ENCODE data around the gene CCDC85B. TPM values are rescaled to one million over a fixed set of nuclear protein-coding genes. Genes with fewer than 3 reads are reported as not detected.

Gene CCDC85B
- total and polyA plus RNA-seq, 2 of the 8 experiments (the other 6 are each of a cell fraction or from before 2014, with no cell fraction given), result 19.8 to 30.8 TPM

- Histone ChIP-seq H2BK12ac (ENCODE audit: low read depth, low read length) (no peak overlapping the region), H3K79me2 (ENCODE audit: control insufficient read depth in 1 of 2, insufficient read depth in 2 of 2, low read length in 2 of 2) (peaks cover 0 to 7% of the 10 kb centered on the region in 2 experiments; a peak in 2 of 4 replicates), H3K9me3 (ENCODE audit: insufficient read depth in 2 of 2, low read depth in 1 of 2, low read length in 1 of 2) (no peaks in the 10 kb centered on the region), H3K23me2 (ENCODE audit: low read depth, low read length) (peaks cover 13% of the 10 kb centered on the region; the same call in 1 of the 2 replicates), H3K79me1 (ENCODE audit: low read depth, low read length) (peaks cover 7% of the 10 kb centered on the region; the same call in 1 of the 2 replicates), H2AK5ac (ENCODE audit: low read depth, low read length) (no peak overlapping the region), H2BK15ac (ENCODE audit: low read length) (no peak overlapping the region), H2BK20ac (ENCODE audit: low read length) (no peak overlapping the region), H3K36me3 (ENCODE audit: control insufficient read depth in 2 of 4, insufficient read depth in 4 of 4, low read length in 3 of 4) (peaks cover 0 to 8% (median 5%) of the 10 kb centered on the region in 4 experiments; a peak in 4 of 8 replicates), H3K4ac (replicated peaks; ENCODE audit: insufficient read length, low read depth, low read length) (no peak overlapping the region), H3K27ac (ENCODE audit: low read depth, low read length) (no peak overlapping the region), H3K56ac (replicated peaks; ENCODE audit: insufficient read length, low read depth, low read length) (no peak overlapping the region), H3K4me1 (replicated peaks in 1 of 4; ENCODE audit: control insufficient read depth in 3 of 4, insufficient read depth in 4 of 4, low read length in 3 of 4) (peaks cover 0 to 14% (median 9%) of the 10 kb centered on the region in 4 experiments; a peak in 4 of 7 replicates), H2BK5ac (ENCODE audit: low read depth, low read length) (no peak overlapping the region), H4K5ac (ENCODE audit: insufficient read length, low read depth, low read length) (no peak overlapping the region), H3K9ac (replicated peaks in 1 of 4; ENCODE audit: extremely low read depth in 1 of 4, low read depth in 3 of 4, low read length in 3 of 4) (no peak overlapping the region), H2AFZ (ENCODE audit: low read length) (no peak overlapping the region), H3K4me2 (ENCODE audit: insufficient read depth in 1 of 2, low read depth in 2 of 2, low read length in 2 of 2) (no peak overlapping the region), H4K8ac (ENCODE audit: extremely low read depth, insufficient read depth, low read length) (no peak overlapping the region), H3K23ac (ENCODE audit: insufficient read length) (no peak overlapping the region), H3K18ac (ENCODE audit: extremely low read depth, low read length) (no peak overlapping the region), H2BK120ac (replicated peaks; ENCODE audit: low read depth, low read length) (no peak overlapping the region), H4K91ac (replicated peaks; ENCODE audit: insufficient read length, low read length) (no peak overlapping the region), H3K14ac (ENCODE audit: insufficient read length) (no peak overlapping the region), H4K20me1 (replicated peaks in 1 of 2; ENCODE audit: control insufficient read depth in 1 of 2, insufficient read depth in 2 of 2, low read length in 2 of 2) (peaks cover 0 to 3% of the 10 kb centered on the region in 2 experiments), H3K4me3 (ENCODE audit: extremely low read depth in 1 of 4, insufficient read depth in 2 of 4, low read depth in 3 of 4, low read length in 4 of 4) (no peak overlapping the region), H3K27me3 (replicated peaks in 1 of 4; ENCODE audit: control insufficient read depth in 3 of 4, extremely low read depth in 1 of 4, insufficient read depth in 3 of 4, low read length in 3 of 4) (no peaks in the 10 kb centered on the region)
- POLR2A ChIA-PET (ENCODE audit: partially characterized antibody), result interaction anchor here (1.0 to 3.0 kb wide), 5 partner anchors 9 to 48 kb away, joined by 3 to 12 read pairs (median 5); partner anchors contain the start of gene CCDC85B
- CTCF ChIA-PET (ENCODE audit: partially characterized antibody), result interaction anchor here (0.8 to 3.5 kb wide), 13 partner anchors 10 to 382 kb away, joined by 3 to 19 read pairs (median 4); partner anchors contain the start of gene FIBP
- DNase-seq (ENCODE audit: low read depth in 1 of 2, low spot score in 2 of 2), result no peak
- no peak for FAIRE-seq
- 83% methylated on average over 3 of the region's 3 CpGs; no CpG with 5 or more reads in 1 of the 2 experiments for WGBS, 2 experiments (ENCODE audit: extremely low coverage in 1 of 2, insufficient coverage in 1 of 2, insufficient read length in 1 of 2, insufficient replicate concordance in 2 of 2, low coverage in 1 of 2, low lambda C conversion rate in 2 of 2, missing lambda C conversion rate in 1 of 2)
- TF ChIP-seq JUN (IDR thresholded peaks at IDR 0.05; ENCODE audit: low read depth, low read length), result no peak
- TF ChIP-seq SUZ12 (IDR thresholded peaks at IDR 0.05; ENCODE audit: low read length), result no peak
These were observed 32.1 kb downstream of the CCDC85B start for GRCh38 chr11:65922565-65922964.

All from H1 (cell line).